T-helper 1 cell treated with Interleukin-12 subunit alpha and Interleukin-12 subunit beta and Interleukin-4 antibody, amounts not matched to agents 30 μg/mL and 1 μg/mL, for 36 hours (primary cell): ENCODE results near the gene TTC28.

ENCODE experiments used
- H3K27ac Mint-ChIP-seq: one replicate; pipeline ENCODE4 v1.8.0; 2021; ENCODE audit warnings: mild to moderate bottlenecking, mixed read lengths
- H3K27me3 Mint-ChIP-seq: one replicate; pipeline ENCODE4 v1.8.0; 2021; ENCODE audit warnings: low read depth, mixed read lengths
- H3K36me3 Mint-ChIP-seq: one replicate; pipeline ENCODE4 v1.8.0; 2021; ENCODE audit warnings: low read depth, mixed read lengths
- H3K4me1 Mint-ChIP-seq: one replicate; pipeline ENCODE4 v1.8.0; 2021; ENCODE audit warnings: low read depth, mixed read lengths
- H3K4me3 Mint-ChIP-seq: one replicate; pipeline ENCODE4 v1.8.0; 2021; ENCODE audit warnings: mild to moderate bottlenecking, moderate library complexity, mixed read lengths
- H3K9me3 Mint-ChIP-seq: one replicate; pipeline ENCODE4 v1.8.0; 2021; ENCODE audit warnings: mixed read lengths

Gene TTC28

DNA sequence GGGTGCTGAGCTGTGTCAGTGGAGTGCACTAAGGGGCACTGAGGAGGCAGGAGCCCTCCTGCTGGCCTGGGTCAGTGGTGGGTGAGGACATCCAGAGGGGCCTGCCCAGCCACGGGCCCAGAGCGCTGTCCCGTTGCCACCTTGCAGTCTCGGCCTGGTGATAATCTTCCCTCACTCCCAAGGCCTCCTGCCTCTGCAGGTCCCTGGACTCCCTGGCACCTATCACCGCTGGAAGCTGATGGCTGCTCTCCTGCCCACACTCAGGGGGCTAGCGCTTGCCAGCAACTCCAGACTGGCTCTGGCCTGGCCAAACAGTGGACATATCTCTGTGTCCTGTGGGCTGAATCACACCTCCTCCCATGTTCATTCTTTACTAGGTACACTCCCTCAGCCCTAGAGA is 674.1 kb downstream of the TTC28 start:
- no peaks in the 10 kb centered on the region for H3K36me3 Mint-ChIP-seq
- no peaks in the 10 kb centered on the region for H3K9me3 Mint-ChIP-seq
- no peaks in the 10 kb centered on the region for H3K27me3 Mint-ChIP-seq
- no peak overlapping the region for H3K4me3 Mint-ChIP-seq
- no peaks in the 10 kb centered on the region for H3K4me1 Mint-ChIP-seq
- no peak overlapping the region for H3K27ac Mint-ChIP-seq

- no peaks in the 10 kb centered on the region for H3K27me3 Mint-ChIP-seq
- no peak overlapping the region for H3K4me3 Mint-ChIP-seq
- no peak overlapping the region for H3K27ac Mint-ChIP-seq
- no peaks in the 10 kb centered on the region for H3K4me1 Mint-ChIP-seq
- H3K9me3 Mint-ChIP-seq: no peaks in the 10 kb centered on the region
- H3K36me3 Mint-ChIP-seq: no peaks in the 10 kb centered on the region
Observed at GRCh38 chr22:28004021-28004420, 675.6 kb downstream of the TTC28 start.

GRCh38 chr22:28002863-28003565 is 676.6 kb downstream of the TTC28 start:
- H3K4me3 Mint-ChIP-seq: no peak overlapping the region
- H3K36me3 Mint-ChIP-seq: no peaks in the 10 kb centered on the region
- H3K4me1 Mint-ChIP-seq: no peaks in the 10 kb centered on the region
- H3K27me3 Mint-ChIP-seq: no peaks in the 10 kb centered on the region
- H3K9me3 Mint-ChIP-seq: no peaks in the 10 kb centered on the region
- no peak overlapping the region for H3K27ac Mint-ChIP-seq

- Mint-ChIP-seq H3K4me3 (no peak overlapping the region), H3K27me3 (no peaks in the 10 kb centered on the region), H3K36me3 (no peaks in the 10 kb centered on the region), H3K4me1 (no peaks in the 10 kb centered on the region), H3K9me3 (no peaks in the 10 kb centered on the region), H3K27ac (no peak overlapping the region)
Observed at GRCh38 chr22:28002181-28002700, 677.4 kb downstream of the TTC28 start.

GRCh38 chr22:28001171-28001835 is 678.3 kb downstream of the TTC28 start:
- Mint-ChIP-seq H3K36me3 (no peaks in the 10 kb centered on the region), H3K4me1 (no peaks in the 10 kb centered on the region), H3K27ac (no peak overlapping the region), H3K27me3 (no peaks in the 10 kb centered on the region), H3K4me3 (no peak overlapping the region), H3K9me3 (no peaks in the 10 kb centered on the region)

DNA sequence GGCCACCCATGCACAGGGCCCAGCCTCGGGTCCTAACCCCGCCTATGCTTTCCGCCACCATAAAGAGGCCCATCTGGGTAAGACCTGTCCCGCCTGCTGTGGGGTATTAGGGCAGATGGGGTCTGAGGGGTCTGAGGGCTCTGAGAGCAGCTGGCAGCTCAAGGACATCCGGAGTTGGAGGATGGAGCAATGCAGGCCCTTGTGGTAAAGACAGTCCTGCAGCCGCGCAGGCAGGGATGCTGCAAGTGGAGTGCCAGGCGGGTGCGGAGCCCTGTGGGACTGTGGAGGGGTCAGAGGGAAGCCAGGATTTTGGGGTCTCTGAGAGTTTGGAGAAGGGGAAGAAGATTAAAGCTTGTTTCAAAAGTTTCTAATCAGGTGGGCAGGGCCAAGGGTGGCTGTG is 679.3 kb downstream of the TTC28 start:
- no peaks in the 10 kb centered on the region for H3K9me3 Mint-ChIP-seq
- H3K27ac Mint-ChIP-seq: no peak overlapping the region
- H3K36me3 Mint-ChIP-seq: no peaks in the 10 kb centered on the region
- no peaks in the 10 kb centered on the region for H3K27me3 Mint-ChIP-seq
- H3K4me1 Mint-ChIP-seq: no peaks in the 10 kb centered on the region
- H3K4me3 Mint-ChIP-seq: no peak overlapping the region

DNA sequence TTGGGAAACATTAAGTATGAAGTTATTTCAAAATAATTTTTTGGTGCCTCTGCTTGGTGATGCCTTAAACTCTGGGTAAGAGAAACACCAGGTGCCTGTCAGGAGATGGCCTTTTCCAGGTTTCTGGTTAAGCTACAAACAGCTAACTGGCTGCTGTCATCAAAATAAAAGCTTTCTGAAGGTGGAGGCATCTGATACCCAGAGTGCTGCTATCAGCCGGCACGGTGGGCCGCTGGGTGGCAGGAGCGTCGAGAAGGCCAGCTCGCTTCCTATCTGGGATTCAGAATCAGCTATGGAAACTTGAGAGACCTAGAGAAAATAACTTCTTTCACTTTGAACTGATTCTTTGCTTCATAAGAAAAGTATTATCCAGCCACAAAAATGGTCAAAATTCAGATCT is 679.8 kb downstream of the TTC28 start:
- Mint-ChIP-seq H3K36me3 (no peaks in the 10 kb centered on the region), H3K27ac (no peak overlapping the region), H3K4me1 (no peaks in the 10 kb centered on the region), H3K9me3 (no peaks in the 10 kb centered on the region), H3K4me3 (no peak overlapping the region), H3K27me3 (no peaks in the 10 kb centered on the region)

GRCh38 chr22:27998511-27999410 is 680.9 kb downstream of the TTC28 start:
- Mint-ChIP-seq H3K4me3 (no peak overlapping the region), H3K36me3 (no peaks in the 10 kb centered on the region), H3K4me1 (no peaks in the 10 kb centered on the region), H3K27ac (no peak overlapping the region), H3K9me3 (no peaks in the 10 kb centered on the region), H3K27me3 (no peaks in the 10 kb centered on the region)

DNA sequence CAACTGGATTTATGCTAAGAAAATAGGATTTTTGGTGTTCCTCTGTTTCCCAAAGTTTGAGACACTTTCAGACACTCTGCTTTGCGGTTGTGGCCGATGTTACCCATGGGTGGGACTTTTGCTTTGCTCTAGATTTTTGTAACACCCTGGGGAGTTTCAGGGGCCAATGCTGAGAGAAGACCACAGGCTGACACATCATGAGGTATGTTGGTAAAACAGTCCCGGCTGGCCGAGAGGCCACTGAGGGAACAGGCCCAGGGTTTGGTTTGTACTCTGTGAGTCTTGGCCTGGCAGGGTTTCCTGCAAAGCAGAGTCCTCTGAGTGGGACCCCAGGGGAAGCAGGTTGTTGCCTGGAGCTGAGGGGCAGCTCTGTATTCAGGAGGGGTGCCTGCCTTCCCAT is 682.1 kb downstream of the TTC28 start:
- H3K4me1 Mint-ChIP-seq: no peaks in the 10 kb centered on the region
- no peaks in the 10 kb centered on the region for H3K36me3 Mint-ChIP-seq
- H3K9me3 Mint-ChIP-seq: no peaks in the 10 kb centered on the region
- H3K4me3 Mint-ChIP-seq: no peak overlapping the region
- no peak overlapping the region for H3K27ac Mint-ChIP-seq
- H3K27me3 Mint-ChIP-seq: no peaks in the 10 kb centered on the region

DNA sequence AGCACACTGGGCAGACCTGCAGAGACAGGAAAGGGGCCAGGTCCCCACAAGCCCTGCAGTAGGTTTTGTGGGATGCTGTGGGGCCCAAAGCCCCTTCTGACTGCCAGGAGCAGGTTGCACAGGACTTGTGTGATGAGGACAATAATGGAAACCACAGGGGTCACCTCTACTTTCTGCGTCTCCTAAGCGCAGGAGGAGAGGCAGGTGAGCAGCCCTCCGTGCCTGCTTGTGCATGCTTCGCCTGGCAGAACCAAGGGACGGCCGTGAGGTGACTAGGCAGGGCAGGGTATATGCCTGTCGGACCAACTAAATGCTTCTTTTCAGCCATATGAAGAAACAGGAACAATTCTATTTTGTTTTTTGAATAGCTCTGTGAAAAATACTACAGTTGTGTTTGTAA is 682.7 kb downstream of the TTC28 start:
- Mint-ChIP-seq H3K27ac (no peak overlapping the region), H3K27me3 (no peaks in the 10 kb centered on the region), H3K4me1 (no peaks in the 10 kb centered on the region), H3K9me3 (no peaks in the 10 kb centered on the region), H3K36me3 (no peaks in the 10 kb centered on the region), H3K4me3 (no peak overlapping the region)

DNA sequence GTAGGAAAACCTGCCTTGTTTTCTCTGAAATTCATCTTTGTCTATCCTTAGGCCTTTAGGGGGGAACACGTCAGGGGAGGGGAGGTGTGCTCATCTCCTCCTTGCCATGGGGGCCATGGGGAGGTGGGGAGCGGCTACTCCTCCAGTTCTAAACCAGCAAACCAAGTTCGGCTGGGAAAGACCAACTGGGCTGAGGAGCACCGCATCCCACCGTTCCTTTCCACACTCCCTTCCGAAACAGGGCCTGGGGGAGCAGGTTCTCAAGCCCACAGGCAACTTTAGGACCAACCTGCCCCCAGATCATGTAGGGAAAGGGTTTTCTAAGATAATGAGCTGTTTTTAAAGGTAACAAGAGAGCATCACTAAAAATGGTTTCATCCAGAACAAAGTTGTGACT is 683.1 kb downstream of the TTC28 start:
- H3K27ac Mint-ChIP-seq: no peak overlapping the region
- H3K4me3 Mint-ChIP-seq: no peak overlapping the region
- no peaks in the 10 kb centered on the region for H3K9me3 Mint-ChIP-seq
- H3K27me3 Mint-ChIP-seq: no peaks in the 10 kb centered on the region
- H3K36me3 Mint-ChIP-seq: no peaks in the 10 kb centered on the region
- H3K4me1 Mint-ChIP-seq: no peaks in the 10 kb centered on the region

GRCh38 chr22:27995801-27996528 is 683.7 kb downstream of the TTC28 start:
- Mint-ChIP-seq H3K27me3 (no peaks in the 10 kb centered on the region), H3K4me3 (no peak overlapping the region), H3K27ac (no peak overlapping the region), H3K9me3 (no peaks in the 10 kb centered on the region), H3K4me1 (no peaks in the 10 kb centered on the region), H3K36me3 (no peaks in the 10 kb centered on the region)

DNA sequence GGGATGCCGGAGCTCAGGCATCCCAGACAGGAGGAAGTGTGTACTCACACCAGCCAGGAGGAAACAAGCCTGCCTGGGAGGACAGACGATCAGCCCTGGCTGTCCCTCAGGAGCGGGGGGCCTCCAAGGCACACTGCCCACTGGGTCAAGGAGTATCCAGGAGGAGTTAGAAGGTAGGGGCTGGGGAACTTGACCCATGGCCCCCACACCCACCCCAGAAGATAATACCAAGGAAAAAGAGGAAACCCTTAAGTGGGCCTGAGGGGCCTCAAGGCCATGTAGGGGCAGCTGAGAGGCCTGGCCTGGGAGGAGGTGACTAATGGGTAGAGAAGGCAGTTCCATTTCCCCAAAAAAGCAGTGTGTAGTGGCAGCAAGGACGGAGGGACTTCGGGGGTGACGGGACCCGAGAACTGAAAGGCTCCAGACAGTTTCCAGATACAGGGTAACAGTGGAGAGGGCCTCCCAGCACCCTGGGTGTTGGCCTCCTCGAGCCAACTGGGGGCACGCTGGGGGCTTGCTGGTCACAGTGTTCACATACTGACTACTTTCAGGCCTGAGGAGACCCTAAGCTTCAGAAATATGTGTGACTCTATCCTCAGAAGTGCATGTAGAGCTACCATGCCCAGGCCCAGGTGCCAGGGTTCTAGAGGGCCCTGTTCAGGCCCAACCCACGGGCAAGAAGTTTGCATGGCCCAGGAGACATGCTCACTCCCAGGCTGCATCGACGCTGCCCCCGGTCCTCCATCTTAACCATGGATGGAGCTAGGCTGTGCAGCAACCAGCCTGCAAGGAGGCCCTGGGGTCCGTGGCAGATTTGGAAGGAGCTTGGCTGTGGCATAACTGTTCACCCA is 684.9 kb downstream of the TTC28 start:
- Mint-ChIP-seq H3K36me3 (no peaks in the 10 kb centered on the region), H3K27me3 (no peaks in the 10 kb centered on the region), H3K4me1 (no peaks in the 10 kb centered on the region), H3K27ac (no peak overlapping the region), H3K9me3 (no peaks in the 10 kb centered on the region), H3K4me3 (no peak overlapping the region)
